HepG2 (cell line): ENCODE data around the gene CCL5. TPM values are rescaled to one million over a fixed set of nuclear protein-coding genes. Genes with fewer than 3 reads are reported as not detected.

Experiments
- GATAD2A ChIP-seq: IDR thresholded peaks from 2 replicates; pipeline ENCODE4 v1.6.1; 2016
- HHEX ChIP-seq: IDR thresholded peaks from 2 replicates; pipeline ENCODE4 v1.6.1; 2016; ENCODE audit warnings: control low read depth
- HOXA7 ChIP-seq: sonication (generic); formaldehyde crosslinking; IDR thresholded peaks from 2 replicates; pipeline ENCODE4 v1.8.1; 2022; ENCODE audit warnings: mild to moderate bottlenecking, missing genetic modification reagents, moderate library complexity
- KDM3A ChIP-seq: IDR thresholded peaks from 2 replicates; pipeline ENCODE4 v1.6.1; 2018; ENCODE audit warnings: low read depth, missing compliant biosample characterization
- NONO ChIP-seq, 2 experiments: fragments of 450-650 bp in 1 of 2; sonication (generic) in 1 of 2; formaldehyde crosslinking in 1 of 2; IDR thresholded peaks in 1 of 2; conservative IDR thresholded peaks in 1 of 2; 2 replicates each; pipeline versions ENCODE4 v1.6.1 to v1.8.0; 2017 to 2022; ENCODE audit warnings: mild to moderate bottlenecking in 1 of 2, missing genetic modification reagents in 1 of 2, moderate library complexity in 1 of 2
- NR2F6 ChIP-seq, 2 experiments: IDR thresholded peaks; 2 replicates each; pipeline ENCODE4 v1.6.1; 2016; ENCODE audit warnings: antibody characterized with exemption in 1 of 2, mild to moderate bottlenecking in 1 of 2
- RXRB ChIP-seq: IDR thresholded peaks from 2 replicates; pipeline ENCODE4 v1.6.1; 2016; ENCODE audit warnings: borderline replicate concordance, missing genetic modification reagents, missing compliant biosample characterization
- SOX13 ChIP-seq, 3 experiments: fragments of 450-650 bp in 1 of 3; sonication (generic) in 1 of 3; formaldehyde crosslinking in 1 of 3; IDR thresholded peaks in 2 of 3; conservative IDR thresholded peaks in 1 of 3; 2 replicates each; pipeline versions ENCODE4 v1.5.0 to v1.6.1; 2016 to 2020; ENCODE audit warnings: antibody characterized with exemption in 1 of 3, mild to moderate bottlenecking in 1 of 3, missing compliant biosample characterization in 1 of 3, missing genetic modification reagents in 1 of 3, moderate library complexity in 1 of 3
- SOX5 ChIP-seq: IDR thresholded peaks from 2 replicates; pipeline ENCODE4 v1.6.1; 2016; ENCODE audit warnings: borderline replicate concordance
- SOX6 ChIP-seq, 2 experiments: fragments of 450-650 bp in 1 of 2; sonication (generic) in 1 of 2; formaldehyde crosslinking in 1 of 2; IDR thresholded peaks; 2 replicates each; pipeline versions ENCODE4 v1.4.0 to v1.6.1; 2017 to 2020; ENCODE audit warnings: antibody characterized with exemption in 1 of 2, mild to moderate bottlenecking in 1 of 2, missing genetic modification reagents in 1 of 2
- TCF7 ChIP-seq: sonication (generic); IDR thresholded peaks from 2 replicates; pipeline ENCODE4 v1.6.1; 2016; ENCODE audit warnings: antibody characterized with exemption, low read depth
- ZBTB42 ChIP-seq: sonication (generic); formaldehyde crosslinking; IDR thresholded peaks from 2 replicates; pipeline ENCODE4 v1.5.0; 2020; ENCODE audit warnings: mild to moderate bottlenecking, missing genetic modification reagents
- ZNF101 ChIP-seq: sonication (generic); formaldehyde crosslinking; IDR thresholded peaks from 2 replicates; pipeline ENCODE4 v1.4.0; 2020; ENCODE audit warnings: mild to moderate bottlenecking, low read depth, missing genetic modification reagents, borderline replicate concordance
- ZNF33B ChIP-seq: sonication (generic); formaldehyde crosslinking; IDR thresholded peaks from 2 replicates; pipeline ENCODE4 v1.5.1; 2020; ENCODE audit warnings: mild to moderate bottlenecking, missing genetic modification reagents
- ZNF724P ChIP-seq: sonication (generic); formaldehyde crosslinking; IDR thresholded peaks from 2 replicates; pipeline ENCODE4 v1.8.0; 2022; ENCODE audit warnings: missing genetic modification reagents, borderline replicate concordance
- ZNF766 ChIP-seq: sonication (generic); formaldehyde crosslinking; IDR thresholded peaks from 2 replicates; pipeline ENCODE4 v1.5.0; 2020; ENCODE audit warnings: missing genetic modification reagents, borderline replicate concordance
- polyA plus RNA-seq, 8 experiments: library from polyadenylated mRNA; depleted of rRNA in 3 of 8; stranded (reverse) in 7 of 8; unstranded in 1 of 8; fragments of >200 nt; fragmentation: Illumina TruSeq in 4 of 8; extraction: Trizol in 4 of 8; gene quantifications; 2 replicates each; pipeline versions ENCODE4 v1.2.1 to v1.2.3, GENCODE V29; 2011 to 2016; ENCODE audit warnings: low read depth in 4 of 8, missing spikeins in 1 of 8, mixed read lengths in 1 of 8; ENCODE audit not compliant: insufficient read depth in 1 of 8
- total RNA-seq, 5 experiments: library from RNA; depleted of rRNA; stranded (reverse); fragments of >200 nt; fragmentation: Illumina TruSeq; extraction: Trizol; gene quantifications; 2 replicates each; pipeline ENCODE4 v1.2.3, GENCODE V29; 2016; ENCODE audit warnings: low read depth in 1 of 5
- TF ChIP-seq, protein P1 (sequence below): sonication (generic); formaldehyde crosslinking; IDR thresholded peaks from 2 replicates; pipeline ENCODE4 v1.8.1; 2023; ENCODE audit warnings: mild to moderate bottlenecking, moderate library complexity, missing genetic modification reagents

CCL5 gene
- total and polyA plus RNA-seq, 2 of the 13 experiments (the other 11 are each of a cell fraction or from before 2014, with no cell fraction given) = 0.13 to 0.29 TPM

DNA sequence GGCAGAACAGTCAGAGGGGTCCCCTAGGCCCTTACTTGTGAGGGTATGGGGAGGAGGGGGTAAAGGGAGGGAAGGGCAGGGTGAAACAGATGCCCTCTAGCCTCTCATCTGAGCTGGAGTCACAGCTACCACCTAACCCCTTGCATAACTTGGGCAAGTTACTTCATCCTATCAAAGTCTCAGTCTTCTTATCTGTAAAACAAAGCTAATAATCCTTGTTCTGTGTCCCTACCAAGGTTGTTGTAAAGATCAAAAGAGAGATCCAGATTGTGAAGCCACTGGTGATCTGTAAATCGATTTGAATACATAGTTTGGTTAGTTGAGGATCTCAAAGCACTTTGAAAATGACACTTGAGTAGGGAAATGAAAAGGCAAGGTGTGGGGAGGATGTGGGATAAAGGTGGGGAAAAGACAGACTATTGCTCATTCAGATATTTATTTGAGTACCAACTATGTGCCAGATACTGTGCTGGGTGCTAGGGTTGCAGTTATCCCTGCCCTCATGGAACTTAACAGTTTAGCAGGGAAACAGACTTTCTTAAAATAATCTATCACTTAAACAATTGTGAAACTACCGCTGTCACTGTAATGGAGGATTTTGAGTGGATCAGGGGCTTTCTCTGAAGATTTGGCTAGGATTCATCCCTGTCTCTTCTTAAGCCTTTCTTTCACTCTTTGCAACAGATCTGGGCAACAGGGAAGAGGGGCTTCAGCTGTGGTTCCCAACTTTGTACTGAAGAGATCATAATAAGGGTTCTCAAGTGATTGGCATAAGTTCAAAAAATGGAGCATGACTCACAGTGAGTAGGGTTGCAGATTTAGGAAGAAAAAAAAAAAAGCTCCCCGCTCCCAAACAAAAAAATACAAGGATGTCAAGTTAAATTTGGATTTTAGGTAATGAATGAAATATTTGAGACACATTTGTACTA, 14.5 kb downstream of the CCL5 start (continued):
- TF ChIP-seq GATAD2A (CRISPR knock-in tag) (peak; percentile 54; the same call in 1 of the 2 replicates), SOX6 (IDR thresholded peaks at IDR 0.05) (no peak), SOX6 (CRISPR knock-in tag; IDR thresholded peaks at IDR 0.05) (peak; percentile 72), RXRB (CRISPR knock-in tag) (peak; percentile 23; the same call in 1 of the 2 replicates), ZNF766 (no peak), SOX13 (IDR thresholded peaks at IDR 0.05) (no peak), SOX13 (CRISPR knock-in tag; conservative IDR thresholded peaks at IDR 0.05 in 1 of 2, IDR thresholded peaks at IDR 0.05 in 1 of 2) (peak in 1 of 2 experiments; percentile 69; a peak in 2 of 4 replicates), ZNF724P (CRISPR knock-in tag) (no peak), ZNF33B (CRISPR knock-in tag) (no peak), HOXA7 (CRISPR knock-in tag) (no peak), SOX5 (CRISPR knock-in tag) (peak; percentile 49; the same call in 1 of the 2 replicates), ZNF101 (no peak), HHEX (CRISPR knock-in tag) (peak; percentile 64; the same call in 1 of the 2 replicates), NONO (IDR thresholded peaks at IDR 0.05) (no peak), NONO (CRISPR knock-in tag; conservative IDR thresholded peaks at IDR 0.05) (no peak), KDM3A (CRISPR knock-in tag) (no peak), TCF7 (peak; percentile 72), ZBTB42 (CRISPR knock-in tag) (no peak), NR2F6 (IDR thresholded peaks at IDR 0.05) (peak; percentile 36; the same call in 1 of the 2 replicates), NR2F6 (CRISPR knock-in tag; IDR thresholded peaks at IDR 0.05) (no peak)
- TF ChIP-seq, protein P1, sequence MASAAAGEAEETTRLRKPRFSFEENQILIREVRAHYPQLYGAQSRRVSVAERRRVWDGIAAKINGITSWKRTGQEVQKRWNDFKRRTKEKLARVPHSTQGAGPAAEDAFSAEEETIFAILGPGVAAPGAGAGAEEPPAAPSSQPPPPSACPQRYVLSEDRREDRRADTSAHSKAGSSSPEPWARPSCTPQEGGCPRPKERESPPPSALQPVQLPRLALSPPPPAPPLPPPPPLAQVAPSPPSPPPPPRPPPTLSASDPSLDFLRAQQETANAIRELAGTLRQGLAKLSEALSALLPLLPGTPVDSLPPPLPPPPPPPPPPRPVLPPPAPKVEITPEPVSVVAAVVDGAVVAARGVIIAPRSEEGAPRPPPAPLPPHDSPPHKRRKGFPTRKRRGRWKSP (CRISPR knock-in tag) = no peak
